Erythroblast (primary cell): ENCODE measurements around the gene ACAA2.

Experiments used
- GATA1 ChIP-seq: IDR thresholded peaks from 2 replicates; pipeline ENCODE4 v1.6.1; 2011; ENCODE audit warnings: low read depth, mild to moderate bottlenecking, control low read depth, low read length, moderate library complexity
- POLR2A ChIP-seq: IDR thresholded peaks from 2 replicates; pipeline ENCODE4 v1.6.1; 2011; ENCODE audit warnings: mild to moderate bottlenecking, low read length

DNA sequence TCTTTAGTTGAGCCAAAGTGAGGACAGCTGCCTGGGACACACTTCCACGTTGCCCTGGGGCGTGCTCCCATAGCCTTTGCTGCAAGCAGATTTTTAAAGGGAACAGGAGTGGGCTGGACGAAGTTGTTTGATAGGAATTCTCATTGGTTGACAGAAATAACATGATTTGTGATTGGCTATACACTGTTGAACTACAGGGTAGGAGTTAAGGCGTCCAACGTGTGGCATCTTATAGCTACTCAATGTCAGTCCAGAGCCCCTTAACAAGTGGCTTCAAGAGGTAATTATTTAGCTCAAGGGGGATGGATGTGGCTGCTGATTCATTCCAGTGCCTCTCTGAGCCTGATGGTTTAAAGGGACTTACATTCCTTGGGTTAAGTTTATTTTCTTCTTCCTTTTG lies 65.5 kb downstream of the ACAA2 start:
- TF ChIP-seq POLR2A (no peak), GATA1 (no peak)
